ENCODE results near the gene ZNF22. TPM values are rescaled to one million over a fixed set of nuclear protein-coding genes. Genes with fewer than 3 reads are reported as not detected.

The ZNF22 gene
- total RNA-seq, 1 experiment from 2014 or later, result 14.6 TPM

GRCh38 chr10:44985175-44985681 lies 15.5 kb upstream of the ZNF22 start:
- Histone ChIP-seq H3K27ac (ENCODE audit: low read length) (no peak overlapping the region), H3K9me3 (ENCODE audit: control insufficient read depth, insufficient read depth, low read depth, low read length) (no peaks in the 10 kb centered on the region), H3K27me3 (ENCODE audit: control insufficient read depth, insufficient read depth, low read length) (no peaks in the 10 kb centered on the region), H3K36me3 (ENCODE audit: control insufficient read depth, insufficient read depth, low read length) (no peaks in the 10 kb centered on the region), H3K4me1 (ENCODE audit: control insufficient read depth, insufficient read depth, low read length) (peaks cover 29% of the 10 kb centered on the region), H3K4me3 (ENCODE audit: low read depth in 2 of 2, low read length in 2 of 2) (no peak overlapping the region)
- ChIA-PET CTCF (no interaction called here), POLR2A (no interaction called here)
- TF ChIP-seq SIN3A (IDR thresholded peaks at IDR 0.05; ENCODE audit: borderline replicate concordance, insufficient read depth, low read depth, low read length), result no peak
- TF ChIP-seq REST (IDR thresholded peaks at IDR 0.05; ENCODE audit: insufficient read depth in 1 of 2, low read depth in 2 of 2, low read length in 1 of 2), result no peak
- TF ChIP-seq, protein P1, sequence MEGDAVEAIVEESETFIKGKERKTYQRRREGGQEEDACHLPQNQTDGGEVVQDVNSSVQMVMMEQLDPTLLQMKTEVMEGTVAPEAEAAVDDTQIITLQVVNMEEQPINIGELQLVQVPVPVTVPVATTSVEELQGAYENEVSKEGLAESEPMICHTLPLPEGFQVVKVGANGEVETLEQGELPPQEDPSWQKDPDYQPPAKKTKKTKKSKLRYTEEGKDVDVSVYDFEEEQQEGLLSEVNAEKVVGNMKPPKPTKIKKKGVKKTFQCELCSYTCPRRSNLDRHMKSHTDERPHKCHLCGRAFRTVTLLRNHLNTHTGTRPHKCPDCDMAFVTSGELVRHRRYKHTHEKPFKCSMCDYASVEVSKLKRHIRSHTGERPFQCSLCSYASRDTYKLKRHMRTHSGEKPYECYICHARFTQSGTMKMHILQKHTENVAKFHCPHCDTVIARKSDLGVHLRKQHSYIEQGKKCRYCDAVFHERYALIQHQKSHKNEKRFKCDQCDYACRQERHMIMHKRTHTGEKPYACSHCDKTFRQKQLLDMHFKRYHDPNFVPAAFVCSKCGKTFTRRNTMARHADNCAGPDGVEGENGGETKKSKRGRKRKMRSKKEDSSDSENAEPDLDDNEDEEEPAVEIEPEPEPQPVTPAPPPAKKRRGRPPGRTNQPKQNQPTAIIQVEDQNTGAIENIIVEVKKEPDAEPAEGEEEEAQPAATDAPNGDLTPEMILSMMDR (IDR thresholded peaks at IDR 0.05), result no peak
- no peak for TF ChIP-seq TCF7L2 (IDR thresholded peaks at IDR 0.05; ENCODE audit: low read depth, low read length)
- TF ChIP-seq POLR2AphosphoS5 (IDR thresholded peaks at IDR 0.05; ENCODE audit: low read depth, low read length), result no peak
- no peak for ATAC-seq
- BruUV-seq (replicated peaks), result no TSS peak
- in situ Hi-C loops (cut with HindIII; ENCODE audit: low pct_unique_long_range_greater_than_20kb, low sequenced_read_pairs) (no loop called here), intact Hi-C loops (cut with micrococcal nuclease; ENCODE audit: unreplicated experiment) (no loop called here)
- no peak for DNase-seq (ENCODE audit: low read depth, low spot score)

DNA sequence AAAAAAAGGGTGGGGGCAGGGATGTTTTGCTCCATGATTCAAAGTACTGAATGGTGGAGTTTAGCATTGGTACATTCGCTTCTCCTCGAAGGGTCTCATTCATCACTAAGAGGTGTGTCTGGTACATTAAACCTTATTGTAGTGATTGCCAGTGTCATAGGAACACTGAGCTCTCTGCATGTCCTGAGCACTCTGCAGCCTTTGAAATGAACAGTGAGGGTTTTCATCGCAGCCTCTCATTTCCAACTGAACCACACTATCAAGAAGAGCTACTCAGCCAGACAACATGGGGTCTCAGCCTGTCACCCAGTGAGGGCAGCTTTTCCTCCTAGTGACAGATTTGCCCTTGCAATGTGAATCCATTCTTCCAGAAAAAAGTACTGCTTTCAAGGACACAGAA lies 14.5 kb upstream of the ZNF22 start:
- TF ChIP-seq TCF7L2 (IDR thresholded peaks at IDR 0.05; ENCODE audit: low read depth, low read length) (no peak), SIN3A (IDR thresholded peaks at IDR 0.05; ENCODE audit: borderline replicate concordance, insufficient read depth, low read depth, low read length) (no peak)
- TF ChIP-seq, protein P1 (IDR thresholded peaks at IDR 0.05), result no peak
- intact Hi-C loops (cut with micrococcal nuclease; ENCODE audit: unreplicated experiment) (no loop called here), in situ Hi-C loops (cut with HindIII; ENCODE audit: low pct_unique_long_range_greater_than_20kb, low sequenced_read_pairs) (no loop called here)
- BruUV-seq (replicated peaks), result no TSS peak
- DNase-seq (ENCODE audit: low read depth, low spot score) (no peak), ATAC-seq (no peak)
- ChIA-PET POLR2A (interaction anchor here (1.4 kb wide), 1 partner anchor 10 kb away, joined by 3 read pairs; no protein-coding TSS in a partner anchor), CTCF (no interaction called here)
- Histone ChIP-seq H3K9me3 (ENCODE audit: control insufficient read depth, insufficient read depth, low read depth, low read length) (no peaks in the 10 kb centered on the region), H3K27ac (ENCODE audit: low read length) (no peak overlapping the region), H3K4me1 (ENCODE audit: control insufficient read depth, insufficient read depth, low read length) (peaks cover 21% of the 10 kb centered on the region), H3K36me3 (ENCODE audit: control insufficient read depth, insufficient read depth, low read length) (no peaks in the 10 kb centered on the region), H3K4me3 (ENCODE audit: low read depth in 2 of 2, low read length in 2 of 2) (no peak overlapping the region), H3K27me3 (ENCODE audit: control insufficient read depth, insufficient read depth, low read length) (no peaks in the 10 kb centered on the region)
